ENCODE measurements around the gene TGFBR3.

TGFBR3 gene

GRCh38 chr1:91830242-91831131 lies 55.5 kb downstream of the TGFBR3 start:
- Histone ChIP-seq H3K27me3 (replicated peaks; ENCODE audit: control insufficient read depth, insufficient read depth, low read length) (no peaks in the 10 kb centered on the region), H3K9ac (ENCODE audit: low read length) (no peak overlapping the region), H3K4me1 (ENCODE audit: control insufficient read depth, insufficient read depth, low read length) (peaks cover 28% of the 10 kb centered on the region), H3K36me3 (ENCODE audit: control insufficient read depth, insufficient read depth, low read length, severe bottlenecking) (peaks cover 9% of the 10 kb centered on the region), H3K9me3 (ENCODE audit: control insufficient read depth, low read length) (no peaks in the 10 kb centered on the region), H3K4me3 (ENCODE audit: low read length) (no peak overlapping the region)
- peak; percentile 82 for DNase-seq (ENCODE audit: low read depth)

GRCh38 chr1:91829293-91830153 lies 56.4 kb downstream of the TGFBR3 start:
- no peak for DNase-seq (ENCODE audit: low read depth)
- Histone ChIP-seq H3K36me3 (ENCODE audit: control insufficient read depth, insufficient read depth, low read length, severe bottlenecking) (peaks cover 9% of the 10 kb centered on the region), H3K9ac (ENCODE audit: low read length) (no peak overlapping the region), H3K4me1 (ENCODE audit: control insufficient read depth, insufficient read depth, low read length) (peaks cover 24% of the 10 kb centered on the region), H3K27me3 (replicated peaks; ENCODE audit: control insufficient read depth, insufficient read depth, low read length) (no peaks in the 10 kb centered on the region), H3K9me3 (ENCODE audit: control insufficient read depth, low read length) (no peaks in the 10 kb centered on the region), H3K4me3 (ENCODE audit: low read length) (no peak overlapping the region)

GRCh38 chr1:91828583-91829281 lies 57.2 kb downstream of the TGFBR3 start:
- peaks cover 24% of the 10 kb centered on the region for H3K4me1 ChIP-seq (ENCODE audit: control insufficient read depth, insufficient read depth, low read length)
- H3K9me3 ChIP-seq (ENCODE audit: control insufficient read depth, low read length): no peaks in the 10 kb centered on the region
- peaks cover 9% of the 10 kb centered on the region for H3K36me3 ChIP-seq (ENCODE audit: control insufficient read depth, insufficient read depth, low read length, severe bottlenecking)
- no peaks in the 10 kb centered on the region for H3K27me3 ChIP-seq (replicated peaks; ENCODE audit: control insufficient read depth, insufficient read depth, low read length)
- no peak for DNase-seq (ENCODE audit: low read depth)
- no peak overlapping the region for H3K9ac ChIP-seq (ENCODE audit: low read length)
- H3K4me3 ChIP-seq (ENCODE audit: low read length): no peak overlapping the region

GRCh38 chr1:91827459-91828321 lies 58.3 kb downstream of the TGFBR3 start:
- Histone ChIP-seq H3K36me3 (ENCODE audit: control insufficient read depth, insufficient read depth, low read length, severe bottlenecking) (peaks cover 9% of the 10 kb centered on the region), H3K9me3 (ENCODE audit: control insufficient read depth, low read length) (no peaks in the 10 kb centered on the region), H3K4me3 (ENCODE audit: low read length) (no peak overlapping the region), H3K9ac (ENCODE audit: low read length) (no peak overlapping the region), H3K27me3 (replicated peaks; ENCODE audit: control insufficient read depth, insufficient read depth, low read length) (no peaks in the 10 kb centered on the region), H3K4me1 (ENCODE audit: control insufficient read depth, insufficient read depth, low read length) (peaks cover 24% of the 10 kb centered on the region)
- no peak for DNase-seq (ENCODE audit: low read depth)

GRCh38 chr1:91827087-91827458 lies 58.9 kb downstream of the TGFBR3 start:
- Histone ChIP-seq H3K9me3 (ENCODE audit: control insufficient read depth, low read length) (no peaks in the 10 kb centered on the region), H3K9ac (ENCODE audit: low read length) (no peak overlapping the region)

GRCh38 chr1:91826649-91827048 lies 59.3 kb downstream of the TGFBR3 start:
- no peak for DNase-seq (ENCODE audit: low read depth)
- Histone ChIP-seq H3K9ac (ENCODE audit: low read length) (no peak overlapping the region), H3K4me1 (ENCODE audit: control insufficient read depth, insufficient read depth, low read length) (peaks cover 24% of the 10 kb centered on the region), H3K27me3 (replicated peaks; ENCODE audit: control insufficient read depth, insufficient read depth, low read length) (no peaks in the 10 kb centered on the region), H3K4me3 (ENCODE audit: low read length) (no peak overlapping the region), H3K9me3 (ENCODE audit: control insufficient read depth, low read length) (no peaks in the 10 kb centered on the region), H3K36me3 (ENCODE audit: control insufficient read depth, insufficient read depth, low read length, severe bottlenecking) (peaks cover 9% of the 10 kb centered on the region)

More at GRCh38 chr1:91827087-91827458, 58.9 kb downstream of the TGFBR3 start:
- Histone ChIP-seq H3K4me3 (ENCODE audit: low read length) (no peak overlapping the region), H3K4me1 (ENCODE audit: control insufficient read depth, insufficient read depth, low read length) (peaks cover 24% of the 10 kb centered on the region), H3K36me3 (ENCODE audit: control insufficient read depth, insufficient read depth, low read length, severe bottlenecking) (peaks cover 9% of the 10 kb centered on the region), H3K27me3 (replicated peaks; ENCODE audit: control insufficient read depth, insufficient read depth, low read length) (no peaks in the 10 kb centered on the region)
- DNase-seq (ENCODE audit: low read depth): no peak

GRCh38 chr1:91826248-91826647 lies 59.7 kb downstream of the TGFBR3 start:
- H3K36me3 ChIP-seq (ENCODE audit: control insufficient read depth, insufficient read depth, low read length, severe bottlenecking): peaks cover 9% of the 10 kb centered on the region

GRCh38 chr1:91821126-91821868 lies 64.7 kb downstream of the TGFBR3 start:
- Histone ChIP-seq H3K9me3 (ENCODE audit: control insufficient read depth, low read length) (no peaks in the 10 kb centered on the region), H3K27me3 (replicated peaks; ENCODE audit: control insufficient read depth, insufficient read depth, low read length) (no peaks in the 10 kb centered on the region), H3K4me1 (ENCODE audit: control insufficient read depth, insufficient read depth, low read length) (peaks cover 36% of the 10 kb centered on the region), H3K9ac (ENCODE audit: low read length) (no peak overlapping the region), H3K36me3 (ENCODE audit: control insufficient read depth, insufficient read depth, low read length, severe bottlenecking) (no peaks in the 10 kb centered on the region), H3K4me3 (ENCODE audit: low read length) (no peak overlapping the region)
- no peak for DNase-seq (ENCODE audit: low read depth)

More at GRCh38 chr1:91826248-91826647, 59.7 kb downstream of the TGFBR3 start:
- Histone ChIP-seq H3K4me3 (ENCODE audit: low read length) (no peak overlapping the region), H3K4me1 (ENCODE audit: control insufficient read depth, insufficient read depth, low read length) (peaks cover 21% of the 10 kb centered on the region), H3K9ac (ENCODE audit: low read length) (no peak overlapping the region), H3K27me3 (replicated peaks; ENCODE audit: control insufficient read depth, insufficient read depth, low read length) (no peaks in the 10 kb centered on the region), H3K9me3 (ENCODE audit: control insufficient read depth, low read length) (no peaks in the 10 kb centered on the region)
- DNase-seq (ENCODE audit: low read depth): no peak

- no peaks in the 10 kb centered on the region for H3K36me3 ChIP-seq (ENCODE audit: control insufficient read depth, insufficient read depth, low read length, severe bottlenecking)
- H3K4me3 ChIP-seq (ENCODE audit: low read length): no peak overlapping the region
- no peaks in the 10 kb centered on the region for H3K27me3 ChIP-seq (replicated peaks; ENCODE audit: control insufficient read depth, insufficient read depth, low read length)
- peaks cover 47% of the 10 kb centered on the region for H3K4me1 ChIP-seq (ENCODE audit: control insufficient read depth, insufficient read depth, low read length)
- no peak for DNase-seq (ENCODE audit: low read depth)
- H3K9ac ChIP-seq (ENCODE audit: low read length): no peak overlapping the region
- no peaks in the 10 kb centered on the region for H3K9me3 ChIP-seq (ENCODE audit: control insufficient read depth, low read length)
Measured at GRCh38 chr1:91819038-91819788, 66.7 kb downstream of the TGFBR3 start.
